DMS 273 (cell line): Measurements from ENCODE around the gene JAK3.
A peak's percentile ranks its signal among the peaks of the same experiment; 100 is the strongest.

Experiments
- DNase-seq: peaks from one replicate; lab custom pipeline; 2025; ENCODE audit not compliant: unreplicated experiment; lab: John Stamatoyannopoulos, UW

The JAK3 gene

GRCh38 chr19:17866312-17866963 is 18.7 kb upstream of the JAK3 start:
- DNase-seq, result peak; percentile 71

GRCh38 chr19:17865364-17866311 is 17.9 kb upstream of the JAK3 start:
- peak; percentile 91 for DNase-seq

- peak; percentile 60 for DNase-seq
These were observed 15.9 kb upstream of the JAK3 start for GRCh38 chr19:17863520-17864182.

- DNase-seq, result no peak
These were observed 15.1 kb upstream of the JAK3 start for GRCh38 chr19:17862711-17863519.

- peak; percentile 41 for DNase-seq
These were observed 14.0 kb upstream of the JAK3 start for GRCh38 chr19:17861542-17862402.

- no peak for DNase-seq
These were observed 13.2 kb upstream of the JAK3 start for GRCh38 chr19:17860993-17861360.

GRCh38 chr19:17860331-17860992 is 12.7 kb upstream of the JAK3 start:
- DNase-seq, result no peak

- peak; percentile 100 for DNase-seq
These were observed 11.9 kb upstream of the JAK3 start, which contains the start of gene RPL18A for GRCh38 chr19:17859533-17860330. Gene RPL18A (plus strand): TSS chr19:17859910. CDS start chr19:17859957, 47 bp downstream.

- DNase-seq, result peak; percentile 91
These were observed 7.7 kb upstream of the JAK3 start for GRCh38 chr19:17855280-17856152.

- no peak for DNase-seq
These were observed 6.3 kb upstream of the JAK3 start for GRCh38 chr19:17854061-17854460.

- DNase-seq, result no peak
These were observed 962 bp upstream of the JAK3 start for GRCh38 chr19:17848595-17849292.

GRCh38 chr19:17846146-17846545 is 1.6 kb downstream of the JAK3 start:
- no peak for DNase-seq

- no peak for DNase-seq
These were observed 3.8 kb downstream of the JAK3 start for GRCh38 chr19:17843908-17844490.

GRCh38 chr19:17843292-17843827 is 4.4 kb downstream of the JAK3 start:
- no peak for DNase-seq

- DNase-seq, result no peak
These were observed 5.0 kb downstream of the JAK3 start for GRCh38 chr19:17842663-17843291.
